GM23248 (cell line): Measurements from ENCODE around the gene SAFB2. TPM values are rescaled to one million over a fixed set of nuclear protein-coding genes. Genes with fewer than 3 reads are reported as not detected.

Experiments used
- DNase-seq: peaks from one replicate; pipeline ENCODE4 v3.0.0-alpha.2; 2015
- H2AFZ ChIP-seq: fragments of 200-600 bp; sonication (generic); 2 replicates; pipeline ENCODE4 v1.6.1; 2016; ENCODE audit warnings: antibody characterized with exemption
- H3F3A ChIP-seq: fragments of 200-600 bp; sonication (generic); 2 replicates; pipeline ENCODE4 v1.6.1; 2016; ENCODE audit warnings: mild to moderate bottlenecking, antibody characterized with exemption, mixed run types; ENCODE audit not compliant: insufficient read depth
- H3K27ac ChIP-seq: fragments of 200-600 bp; sonication (generic); 2 replicates; pipeline ENCODE4 v1.5.1; 2016; ENCODE audit warnings: mild to moderate bottlenecking
- H3K27me3 ChIP-seq: fragments of 200-600 bp; sonication (generic); replicated peaks from 2 replicates; pipeline ENCODE4 v1.6.1; 2016; ENCODE audit warnings: mild to moderate bottlenecking; ENCODE audit not compliant: insufficient read depth
- H3K36me3 ChIP-seq: fragments of 200-600 bp; sonication (generic); 2 replicates; pipeline ENCODE4 v1.6.1; 2016; ENCODE audit warnings: low read depth, mild to moderate bottlenecking
- H3K4me1 ChIP-seq: fragments of 200-600 bp; sonication (generic); 2 replicates; pipeline ENCODE4 v1.6.1; 2016; ENCODE audit warnings: mild to moderate bottlenecking; ENCODE audit not compliant: insufficient read depth
- H3K4me2 ChIP-seq: fragments of 200-600 bp; sonication (generic); one replicate; pipeline ENCODE4 v1.6.1; 2016; ENCODE audit warnings: mild to moderate bottlenecking; ENCODE audit not compliant: unreplicated experiment
- H3K4me3 ChIP-seq: fragments of 200-600 bp; sonication (generic); 2 replicates; pipeline ENCODE4 v1.5.1; 2016; ENCODE audit warnings: mild to moderate bottlenecking
- H3K79me2 ChIP-seq: fragments of 200-600 bp; sonication (generic); 2 replicates; pipeline ENCODE4 v1.6.1; 2016; ENCODE audit warnings: mild to moderate bottlenecking; ENCODE audit not compliant: insufficient read depth
- H3K9ac ChIP-seq: fragments of 200-600 bp; sonication (generic); 2 replicates; pipeline ENCODE4 v1.6.1; 2016; ENCODE audit warnings: mild to moderate bottlenecking
- H3K9me2 ChIP-seq: fragments of 200-600 bp; sonication (generic); 2 replicates; pipeline ENCODE4 v1.6.1; 2016; ENCODE audit warnings: mixed run types, mild to moderate bottlenecking, moderate library complexity; ENCODE audit not compliant: insufficient read depth
- H3K9me3 ChIP-seq: fragments of 200-600 bp; sonication (generic); one replicate; pipeline ENCODE4 v1.6.1; 2017; ENCODE audit warnings: low read depth
- H4K20me1 ChIP-seq: fragments of 200-600 bp; sonication (generic); 2 replicates; pipeline ENCODE4 v1.6.0; 2016; ENCODE audit not compliant: insufficient read depth
- EZH2 ChIP-seq: fragments of 200-600 bp; sonication (generic); IDR thresholded peaks from 2 replicates; pipeline ENCODE4 v1.6.1; 2018; ENCODE audit warnings: antibody characterized with exemption, mild to moderate bottlenecking; ENCODE audit not compliant: insufficient read depth, poor library complexity, severe bottlenecking
- EZH2phosphoT487 ChIP-seq: fragments of 200-600 bp; sonication (generic); IDR thresholded peaks from 2 replicates; pipeline ENCODE4 v1.6.1; 2018; ENCODE audit warnings: antibody characterized with exemption, moderate library complexity, mild to moderate bottlenecking, low read depth; ENCODE audit not compliant: insufficient read depth
- WGBS, 2 experiments: methylation state at CpG; one replicate each; pipeline ENCODE4 v1.1.6; 2015 to 2017; ENCODE audit warnings: low lambda C conversion rate in 2 of 2, low coverage in 1 of 2; ENCODE audit errors: missing lambda C conversion rate in 2 of 2; 5-methylcytosine and 5-hydroxymethylcytosine counted together
- in situ Hi-C: fragments of 300-500 bp; cut with MboI; formaldehyde crosslinking; loops from 2 replicates; pipeline ENCODE4 v1.15.0; 2020
- polyA plus RNA-seq: library from polyadenylated mRNA; unstranded; fragments of >200 nt; fragmentation: Nextera tagmentation; extraction: Ambion mirVana; gene quantifications from 2 replicates; pipeline ENCODE4 v1.2.1, GENCODE V29; 2016
- total RNA-seq: library from RNA; depleted of rRNA; stranded (reverse); fragments of >200 nt; shearing (Covaris generic); gene quantifications from 2 replicates; pipeline ENCODE4 v1.2.3, GENCODE V29; 2014

The SAFB2 gene
- total and polyA plus RNA-seq, 2 experiments from 2014 or later: 17.6 to 37.2 TPM

- H3K27me3 ChIP-seq: no peaks in the 10 kb centered on the region
- no peaks in the 10 kb centered on the region for H3F3A ChIP-seq
- no peak for TF ChIP-seq EZH2
- TF ChIP-seq EZH2phosphoT487: no peak
- H3K4me1 ChIP-seq: no peaks in the 10 kb centered on the region
- no peaks in the 10 kb centered on the region for H4K20me1 ChIP-seq
- H3K4me2 ChIP-seq: no peak overlapping the region
- H3K27ac ChIP-seq: no peak overlapping the region
- in situ Hi-C loops: no loop called here
- H2AFZ ChIP-seq: no peak overlapping the region
- H3K4me3 ChIP-seq: no peak overlapping the region
- no peaks in the 10 kb centered on the region for H3K9me3 ChIP-seq
- peaks cover 19% of the 10 kb centered on the region; the same call in 1 of the 2 replicates for H3K36me3 ChIP-seq
- no peaks in the 10 kb centered on the region for H3K9me2 ChIP-seq
- no peak overlapping the region for H3K9ac ChIP-seq
- peak; percentile 50 for DNase-seq
- no peaks in the 10 kb centered on the region; the same call in 1 of the 2 replicates for H3K79me2 ChIP-seq
- WGBS, 2 experiments: 71 to 83% methylated on average over 9 to 10 of the region's 10 CpGs
Measured at GRCh38 chr19:5588441-5588840, 34.1 kb downstream of the SAFB2 start.

GRCh38 chr19:5587661-5588060 is 34.9 kb downstream of the SAFB2 start:
- H3K4me2 ChIP-seq: no peak overlapping the region
- H3K27ac ChIP-seq: no peak overlapping the region
- peaks cover 19% of the 10 kb centered on the region; the same call in 1 of the 2 replicates for H3K36me3 ChIP-seq
- 84 to 92% methylated on average over 23 of the region's 23 CpGs for WGBS, 2 experiments
- no peaks in the 10 kb centered on the region for H3K79me2 ChIP-seq
- no peaks in the 10 kb centered on the region for H3K9me2 ChIP-seq
- no peak overlapping the region for H3K9ac ChIP-seq
- H3K4me1 ChIP-seq: no peaks in the 10 kb centered on the region
- TF ChIP-seq EZH2phosphoT487 (no peak), EZH2 (no peak)
- no peaks in the 10 kb centered on the region for H3F3A ChIP-seq
- no peak for DNase-seq
- no peak overlapping the region for H2AFZ ChIP-seq
- H4K20me1 ChIP-seq: no peaks in the 10 kb centered on the region
- no peak overlapping the region for H3K4me3 ChIP-seq
- no peaks in the 10 kb centered on the region for H3K27me3 ChIP-seq
- in situ Hi-C loops: no loop called here
- H3K9me3 ChIP-seq: no peaks in the 10 kb centered on the region

GRCh38 chr19:5587071-5587455 is 35.5 kb downstream of the SAFB2 start:
- Histone ChIP-seq H3K36me3 (peaks cover 15% of the 10 kb centered on the region; the same call in 1 of the 2 replicates), H3K27ac (no peak overlapping the region), H3K9ac (no peak overlapping the region), H3K4me2 (no peak overlapping the region), H3F3A (no peaks in the 10 kb centered on the region), H3K27me3 (no peaks in the 10 kb centered on the region), H3K4me3 (no peak overlapping the region), H3K9me3 (no peaks in the 10 kb centered on the region), H3K9me2 (no peaks in the 10 kb centered on the region), H2AFZ (no peak overlapping the region), H4K20me1 (no peaks in the 10 kb centered on the region), H3K4me1 (no peaks in the 10 kb centered on the region), H3K79me2 (no peaks in the 10 kb centered on the region)
- DNase-seq: no peak
- 88 to 92% methylated on average over 11 to 16 of the region's 16 CpGs for WGBS, 2 experiments
- TF ChIP-seq EZH2: no peak
- no peak for TF ChIP-seq EZH2phosphoT487
- in situ Hi-C loops: no loop called here

- no peak overlapping the region for H3K27ac ChIP-seq
- H2AFZ ChIP-seq: no peak overlapping the region
- H3K9me2 ChIP-seq: no peaks in the 10 kb centered on the region
- no peaks in the 10 kb centered on the region for H3K79me2 ChIP-seq
- in situ Hi-C loops: no loop called here
- no peak overlapping the region for H3K4me2 ChIP-seq
- no peaks in the 10 kb centered on the region for H3K27me3 ChIP-seq
- TF ChIP-seq EZH2phosphoT487 (no peak), EZH2 (no peak)
- H3K9ac ChIP-seq: no peak overlapping the region
- no peaks in the 10 kb centered on the region for H3K4me1 ChIP-seq
- no peaks in the 10 kb centered on the region for H4K20me1 ChIP-seq
- no peak overlapping the region for H3K4me3 ChIP-seq
- peak; percentile 28 for DNase-seq
- H3F3A ChIP-seq: no peaks in the 10 kb centered on the region
- peaks cover 11% of the 10 kb centered on the region; the same call in 1 of the 2 replicates for H3K36me3 ChIP-seq
- 79 to 84% methylated on average over 26 of the region's 26 CpGs for WGBS, 2 experiments
- H3K9me3 ChIP-seq: no peaks in the 10 kb centered on the region
Measured at GRCh38 chr19:5586300-5587070, 36.1 kb downstream of the SAFB2 start.
